ENCODE data around the gene SMS. TPM values are rescaled to one million over a fixed set of nuclear protein-coding genes. Genes with fewer than 3 reads are reported as not detected.

Gene SMS
- total and polyA plus RNA-seq, 2 of the 4 experiments (the other 2 are of a cell fraction), result 176 to 230 TPM

- Histone ChIP-seq H3K36me3 (ENCODE audit: control insufficient read depth, insufficient read depth, low read length) (peaks cover 5% of the 10 kb centered on the region; the same call in 1 of the 2 replicates), H3K14ac (replicated peaks; ENCODE audit: low read depth, low read length) (no peak overlapping the region), H4K8ac (ENCODE audit: low read depth in 2 of 2, low read length in 2 of 2) (no peak overlapping the region), H4K91ac (ENCODE audit: insufficient read depth, low read depth, low read length) (no peak overlapping the region), H3K27ac (ENCODE audit: insufficient read depth, low read length) (peak overlapping the region; percentile 32), H2AFZ (replicated peaks; ENCODE audit: low read length, poor library complexity) (no peak overlapping the region), H3K9ac (ENCODE audit: low read depth, low read length) (no peak overlapping the region), H3K56ac (ENCODE audit: extremely low read depth, insufficient read depth, low read length) (no peak overlapping the region), H3K9me3 (ENCODE audit: control insufficient read depth, insufficient read depth, low read length) (no peaks in the 10 kb centered on the region), H2BK5ac (ENCODE audit: low read depth, low read length, poor library complexity, severe bottlenecking) (no peak overlapping the region), H3K4me1 (ENCODE audit: control insufficient read depth, insufficient read depth, low read length) (peaks cover 20% of the 10 kb centered on the region), H2BK15ac (ENCODE audit: low read depth, low read length) (no peak overlapping the region), H4K5ac (ENCODE audit: low read depth, low read length) (no peak overlapping the region), H2AK9ac (replicated peaks; ENCODE audit: low read depth, low read length, poor library complexity) (no peak overlapping the region), H3K79me1 (ENCODE audit: low read depth in 1 of 2, low read length in 2 of 2) (peaks cover 0 to 16% of the 10 kb centered on the region in 2 experiments; a peak in 2 of 4 replicates), H2AK5ac (ENCODE audit: low read depth, low read length) (no peak overlapping the region), H2BK20ac (ENCODE audit: low read depth, low read length) (no peak overlapping the region), H3K4ac (ENCODE audit: low read depth, low read length) (no peak overlapping the region), H3K23ac (ENCODE audit: low read depth, low read length) (no peak overlapping the region), H3K4me3 (ENCODE audit: insufficient read depth, low read depth, low read length) (no peak overlapping the region), H3K27me3 (ENCODE audit: control insufficient read depth, insufficient read depth, low read length) (no peaks in the 10 kb centered on the region; the same call in 1 of the 2 replicates), H3K4me2 (ENCODE audit: low read depth, low read length) (peak overlapping the region; percentile 30), H3K9me1 (ENCODE audit: insufficient read depth, low read length) (peaks cover 30% of the 10 kb centered on the region), H4K20me1 (ENCODE audit: insufficient read depth, low read length) (peaks cover 95% of the 10 kb centered on the region), H3K18ac (ENCODE audit: low read depth, low read length) (no peak overlapping the region), H2BK120ac (ENCODE audit: low read depth, low read length) (no peak overlapping the region)
- POLR2A ChIA-PET (ENCODE audit: unreplicated experiment), result no interaction called here
- in situ Hi-C loops (cut with MboI; ENCODE audit: low sequenced_read_pairs), result no loop called here
- intact Hi-C loops (cut with micrococcal nuclease), result no loop called here
- dilution Hi-C loops (cut with HindIII; ENCODE audit: low sequenced_read_pairs, unreplicated experiment), result no loop called here
- CTCF ChIA-PET, result interaction anchor here (2.1 kb wide), 1 partner anchor 26 kb away, joined by 6 read pairs; no protein-coding TSS in a partner anchor
- 56% methylated on average over 4 of the region's 12 CpGs; no CpG with 5 or more reads in 1 of the 2 experiments for WGBS, 2 experiments (ENCODE audit: extremely low coverage in 2 of 2, insufficient read length in 1 of 2)
- DNase-seq, result no peak
- no peak for ATAC-seq (ENCODE audit: low read depth)
- TF ChIP-seq MAFK (IDR thresholded peaks at IDR 0.05; ENCODE audit: low read depth, low read length) (no peak), FOS (IDR thresholded peaks at IDR 0.05; ENCODE audit: low read depth, low read length) (no peak), CHD1 (IDR thresholded peaks at IDR 0.05; ENCODE audit: low read depth, low read length) (no peak), RFX5 (IDR thresholded peaks at IDR 0.05; ENCODE audit: low read depth, low read length) (no peak), ELK1 (IDR thresholded peaks at IDR 0.05; ENCODE audit: borderline replicate concordance, low read depth, low read length) (no peak), USF2 (IDR thresholded peaks at IDR 0.05; ENCODE audit: low read depth, low read length) (no peak), POLR2A (IDR thresholded peaks at IDR 0.05; ENCODE audit: low read depth, low read length) (no peak), BHLHE40 (IDR thresholded peaks at IDR 0.05; ENCODE audit: low read depth, low read length) (no peak), SMC3 (IDR thresholded peaks at IDR 0.05; ENCODE audit: low read depth, low read length) (no peak), RCOR1 (IDR thresholded peaks at IDR 0.05; ENCODE audit: insufficient replicate concordance, low read length) (no peak), MXI1 (IDR thresholded peaks at IDR 0.05; ENCODE audit: borderline replicate concordance, low read depth, low read length) (no peak), RAD21 (IDR thresholded peaks at IDR 0.05; ENCODE audit: low read length) (no peak), CEBPB (IDR thresholded peaks at IDR 0.05; ENCODE audit: low read depth, low read length) (no peak), NFE2L2 (IDR thresholded peaks at IDR 0.05; ENCODE audit: low read depth, low read length) (no peak), MAZ (IDR thresholded peaks at IDR 0.05; ENCODE audit: borderline replicate concordance, low read depth, low read length) (no peak)
- TF ChIP-seq, protein P1, sequence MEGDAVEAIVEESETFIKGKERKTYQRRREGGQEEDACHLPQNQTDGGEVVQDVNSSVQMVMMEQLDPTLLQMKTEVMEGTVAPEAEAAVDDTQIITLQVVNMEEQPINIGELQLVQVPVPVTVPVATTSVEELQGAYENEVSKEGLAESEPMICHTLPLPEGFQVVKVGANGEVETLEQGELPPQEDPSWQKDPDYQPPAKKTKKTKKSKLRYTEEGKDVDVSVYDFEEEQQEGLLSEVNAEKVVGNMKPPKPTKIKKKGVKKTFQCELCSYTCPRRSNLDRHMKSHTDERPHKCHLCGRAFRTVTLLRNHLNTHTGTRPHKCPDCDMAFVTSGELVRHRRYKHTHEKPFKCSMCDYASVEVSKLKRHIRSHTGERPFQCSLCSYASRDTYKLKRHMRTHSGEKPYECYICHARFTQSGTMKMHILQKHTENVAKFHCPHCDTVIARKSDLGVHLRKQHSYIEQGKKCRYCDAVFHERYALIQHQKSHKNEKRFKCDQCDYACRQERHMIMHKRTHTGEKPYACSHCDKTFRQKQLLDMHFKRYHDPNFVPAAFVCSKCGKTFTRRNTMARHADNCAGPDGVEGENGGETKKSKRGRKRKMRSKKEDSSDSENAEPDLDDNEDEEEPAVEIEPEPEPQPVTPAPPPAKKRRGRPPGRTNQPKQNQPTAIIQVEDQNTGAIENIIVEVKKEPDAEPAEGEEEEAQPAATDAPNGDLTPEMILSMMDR (conservative IDR thresholded peaks at IDR 0.05; ENCODE audit: low read depth, low read length), result no peak
- no TSS peak for BruUV-seq (replicated peaks)
Measured at GRCh38 chrX:21959362-21960051, 19.0 kb downstream of the SMS start.
